ENCODE results near the gene COL24A1.
A peak's percentile ranks its signal among the peaks of the same experiment; 100 is the strongest.
"Not testable (repeated sequence)": the region's sequence is repeated elsewhere in the genome, so short reads cannot be mapped to it uniquely, and the experiment has no call there.

Gene COL24A1

GRCh38 chr1:85933961-85934360 lies 222.6 kb downstream of the COL24A1 start:
- DNase-seq (ENCODE audit: insufficient read length) (no peak), FAIRE-seq (no peak)
- no peak for TF ChIP-seq TAF1 (IDR thresholded peaks at IDR 0.05; ENCODE audit: borderline replicate concordance, low read depth, low read length)
- no peak for TF ChIP-seq POLR2AphosphoS5 (IDR thresholded peaks at IDR 0.05; ENCODE audit: low read depth, low read length)
- TF ChIP-seq POLR2A (IDR thresholded peaks at IDR 0.05; ENCODE audit: low read depth, low read length): no peak

- DNase-seq (ENCODE audit: insufficient read length) (no peak), FAIRE-seq (no peak)
- TF ChIP-seq POLR2AphosphoS5 (IDR thresholded peaks at IDR 0.05; ENCODE audit: low read depth, low read length) (no peak), POLR2A (IDR thresholded peaks at IDR 0.05; ENCODE audit: low read depth, low read length) (no peak), TAF1 (IDR thresholded peaks at IDR 0.05; ENCODE audit: borderline replicate concordance, low read depth, low read length) (no peak)
Observed at GRCh38 chr1:85911742-85912141, 244.8 kb downstream of the COL24A1 start.

- DNase-seq (ENCODE audit: insufficient read length): no peak
- no peak for TF ChIP-seq POLR2AphosphoS5 (IDR thresholded peaks at IDR 0.05; ENCODE audit: low read depth, low read length)
- no peak for TF ChIP-seq TAF1 (IDR thresholded peaks at IDR 0.05; ENCODE audit: borderline replicate concordance, low read depth, low read length)
- no peak for TF ChIP-seq POLR2A (IDR thresholded peaks at IDR 0.05; ENCODE audit: low read depth, low read length)
- FAIRE-seq: peak; percentile 27
Observed at GRCh38 chr1:85900921-85901320, 255.7 kb downstream of the COL24A1 start.

- TF ChIP-seq POLR2A (IDR thresholded peaks at IDR 0.05; ENCODE audit: low read depth, low read length) (no peak), POLR2AphosphoS5 (IDR thresholded peaks at IDR 0.05; ENCODE audit: low read depth, low read length) (no peak), TAF1 (IDR thresholded peaks at IDR 0.05; ENCODE audit: borderline replicate concordance, low read depth, low read length) (no peak)
- no peak for FAIRE-seq
- DNase-seq (ENCODE audit: insufficient read length): no peak
Observed at GRCh38 chr1:85898861-85899260, 257.7 kb downstream of the COL24A1 start.

GRCh38 chr1:85894651-85895050 lies 261.9 kb downstream of the COL24A1 start:
- DNase-seq (ENCODE audit: insufficient read length) (no peak), FAIRE-seq (no peak)
- TF ChIP-seq POLR2A (IDR thresholded peaks at IDR 0.05; ENCODE audit: low read depth, low read length): no peak
- no peak for TF ChIP-seq POLR2AphosphoS5 (IDR thresholded peaks at IDR 0.05; ENCODE audit: low read depth, low read length)
- no peak for TF ChIP-seq TAF1 (IDR thresholded peaks at IDR 0.05; ENCODE audit: borderline replicate concordance, low read depth, low read length)

- TF ChIP-seq POLR2A (IDR thresholded peaks at IDR 0.05; ENCODE audit: low read depth, low read length) (no peak), POLR2AphosphoS5 (IDR thresholded peaks at IDR 0.05; ENCODE audit: low read depth, low read length) (no peak), TAF1 (IDR thresholded peaks at IDR 0.05; ENCODE audit: borderline replicate concordance, low read depth, low read length) (no peak)
- FAIRE-seq: no peak
- no peak for DNase-seq (ENCODE audit: insufficient read length)
Observed at GRCh38 chr1:85892366-85892765, 264.2 kb downstream of the COL24A1 start.

- DNase-seq (ENCODE audit: insufficient read length) (no peak), FAIRE-seq (no peak)
- TF ChIP-seq POLR2A (IDR thresholded peaks at IDR 0.05; ENCODE audit: low read depth, low read length) (no peak), POLR2AphosphoS5 (IDR thresholded peaks at IDR 0.05; ENCODE audit: low read depth, low read length) (no peak), TAF1 (IDR thresholded peaks at IDR 0.05; ENCODE audit: borderline replicate concordance, low read depth, low read length) (no peak)
Observed at GRCh38 chr1:85889870-85890269, 266.7 kb downstream of the COL24A1 start.

GRCh38 chr1:85888921-85889320 lies 267.7 kb downstream of the COL24A1 start:
- FAIRE-seq (no peak), DNase-seq (ENCODE audit: insufficient read length) (no peak)
- TF ChIP-seq POLR2A (IDR thresholded peaks at IDR 0.05; ENCODE audit: low read depth, low read length) (no peak), POLR2AphosphoS5 (IDR thresholded peaks at IDR 0.05; ENCODE audit: low read depth, low read length) (no peak), TAF1 (IDR thresholded peaks at IDR 0.05; ENCODE audit: borderline replicate concordance, low read depth, low read length) (no peak)

- TF ChIP-seq TAF1 (IDR thresholded peaks at IDR 0.05; ENCODE audit: borderline replicate concordance, low read depth, low read length) (no peak), POLR2AphosphoS5 (IDR thresholded peaks at IDR 0.05; ENCODE audit: low read depth, low read length) (no peak), POLR2A (IDR thresholded peaks at IDR 0.05; ENCODE audit: low read depth, low read length) (no peak)
- DNase-seq (ENCODE audit: insufficient read length) (no peak), FAIRE-seq (no peak)
Observed at GRCh38 chr1:85884372-85885035, 272.1 kb downstream of the COL24A1 start.

GRCh38 chr1:85867189-85867588 lies 289.4 kb downstream of the COL24A1 start:
- TF ChIP-seq TAF1 (IDR thresholded peaks at IDR 0.05; ENCODE audit: borderline replicate concordance, low read depth, low read length) (no peak), POLR2A (IDR thresholded peaks at IDR 0.05; ENCODE audit: low read depth, low read length) (no peak), POLR2AphosphoS5 (IDR thresholded peaks at IDR 0.05; ENCODE audit: low read depth, low read length) (no peak)
- no peak for DNase-seq (ENCODE audit: insufficient read length)
- no peak for FAIRE-seq

GRCh38 chr1:85865213-85865612 lies 291.4 kb downstream of the COL24A1 start:
- TF ChIP-seq TAF1 (IDR thresholded peaks at IDR 0.05; ENCODE audit: borderline replicate concordance, low read depth, low read length) (no peak), POLR2A (IDR thresholded peaks at IDR 0.05; ENCODE audit: low read depth, low read length) (no peak), POLR2AphosphoS5 (IDR thresholded peaks at IDR 0.05; ENCODE audit: low read depth, low read length) (no peak)
- no peak for FAIRE-seq

GRCh38 chr1:85864727-85865126 lies 291.8 kb downstream of the COL24A1 start:
- DNase-seq (ENCODE audit: insufficient read length) (no peak), FAIRE-seq (no peak)
- TF ChIP-seq POLR2AphosphoS5 (IDR thresholded peaks at IDR 0.05; ENCODE audit: low read depth, low read length): no peak
- no peak for TF ChIP-seq POLR2A (IDR thresholded peaks at IDR 0.05; ENCODE audit: low read depth, low read length)
- no peak for TF ChIP-seq TAF1 (IDR thresholded peaks at IDR 0.05; ENCODE audit: borderline replicate concordance, low read depth, low read length)

More at GRCh38 chr1:85865213-85865612, 291.4 kb downstream of the COL24A1 start:
- no peak for DNase-seq (ENCODE audit: insufficient read length)

- FAIRE-seq; DNase-seq (ENCODE audit: insufficient read length): not testable (repeated sequence)
Observed at GRCh38 chr1:85863639-85864038, 292.9 kb downstream of the COL24A1 start.
